HepG2 (cell line): Measurements from ENCODE around the gene MSRB3. TPM values are rescaled to one million over a fixed set of nuclear protein-coding genes. Genes with fewer than 3 reads are reported as not detected.

Source experiments
- ATAC-seq: fragments of 200-7000 bp; cut with Tn5 transposase; 3 replicates; pipeline ENCODE4 v1.9.1; 2020; ENCODE audit warnings: mild to moderate bottlenecking, moderate library complexity
- BruUV-seq: library from RNA; stranded (reverse); fragments of 400-500 nt; replicated peaks from 2 replicates; lab custom pipeline; 2021; lab: Mats Ljungman, UMichigan
- CTCF ChIA-PET: fragments of 300-600 bp; formaldehyde crosslinking; extraction: SDS; loops from one replicate; lab custom pipeline; 2021; ENCODE audit warnings: low total read pairs, inconsistent platforms, low intra/inter-chr PET ratio; lab: Yijun Ruan, JAX
- POLR2A ChIA-PET: fragments of 350-600 bp; sonication (Branson Sonifier 250); formaldehyde crosslinking; loops from one replicate; lab custom pipeline; 2020; ENCODE audit warnings: antibody characterized with exemption, inconsistent platforms; lab: Yijun Ruan, JAX
- DNase-seq: peaks from one replicate; pipeline ENCODE4 v3.0.0-alpha.2; 2015; ENCODE audit warnings: low spot score
- FAIRE-seq: peaks from 3 replicates; lab custom pipeline; 2011; peaks lifted over from hg19 to GRCh38; lab: Jason Lieb, UNC
- H2AFZ ChIP-seq: one replicate; pipeline ENCODE4 v1.6.1; 2011; ENCODE audit warnings: low read length, inconsistent platforms
- H3K27ac ChIP-seq: fragments of 300-600 bp; 3 replicates; pipeline ENCODE4 v1.8.0; 2011; ENCODE audit warnings: mixed run types, mild to moderate bottlenecking, mixed read lengths, low read length, inconsistent platforms; ENCODE audit not compliant: insufficient read depth; ENCODE audit errors: extremely low read length
- H3K27me3 ChIP-seq, 2 experiments: fragments of 200-600 bp in 1 of 2; 2 replicates in 1 of 2; 3 replicates in 1 of 2; pipeline versions ENCODE4 v1.6.0 to v1.8.0; 2011; ENCODE audit warnings: low read length in 2 of 2, mild to moderate bottlenecking in 2 of 2, moderate library complexity in 2 of 2, inconsistent platforms in 1 of 2; ENCODE audit not compliant: insufficient read depth in 2 of 2, control insufficient read depth in 1 of 2
- H3K36me3 ChIP-seq, 2 experiments: fragments of 200-600 bp in 1 of 2; replicated peaks in 1 of 2; 2 replicates in 1 of 2; 3 replicates in 1 of 2; pipeline versions ENCODE4 v1.5.1 to v1.8.0; 2011; ENCODE audit warnings: low read length in 2 of 2, inconsistent platforms in 1 of 2; ENCODE audit not compliant: insufficient read depth in 2 of 2, control insufficient read depth in 1 of 2
- H3K4me1 ChIP-seq: 2 replicates; pipeline ENCODE4 v1.5.1; 2012; ENCODE audit warnings: low read length, inconsistent platforms; ENCODE audit not compliant: insufficient read depth
- H3K4me2 ChIP-seq: 2 replicates; pipeline ENCODE4 v1.6.0; 2011; ENCODE audit warnings: low read depth, low read length, inconsistent platforms
- H3K4me3 ChIP-seq, 3 experiments: fragments of 200-600 bp in 1 of 3; sonication (generic), shearing (Covaris generic) in 1 of 3; replicated peaks in 1 of 3; 2 replicates each; pipeline ENCODE4 v1.5.1; 2011 to 2016; ENCODE audit warnings: low read length in 3 of 3, inconsistent platforms in 2 of 3, low read depth in 2 of 3, mild to moderate bottlenecking in 2 of 3, control low read depth in 1 of 3, mixed read lengths in 1 of 3; ENCODE audit not compliant: insufficient read depth in 1 of 3
- H3K79me2 ChIP-seq: one replicate; pipeline ENCODE4 v1.6.1; 2011; ENCODE audit warnings: low read length, inconsistent platforms; ENCODE audit not compliant: insufficient read depth
- H3K9ac ChIP-seq: 2 replicates; pipeline ENCODE4 v1.6.0; 2011; ENCODE audit warnings: mild to moderate bottlenecking, low read depth, low read length, inconsistent platforms; ENCODE audit not compliant: insufficient read depth
- H3K9me3 ChIP-seq: 2 replicates; pipeline ENCODE4 v1.5.1; 2012; ENCODE audit warnings: mild to moderate bottlenecking, low read length
- H4K20me1 ChIP-seq: 2 replicates; pipeline ENCODE4 v1.6.0; 2011; ENCODE audit warnings: inconsistent platforms, mild to moderate bottlenecking, low read length, moderate library complexity; ENCODE audit not compliant: insufficient read depth
- ARNT2 ChIP-seq: sonication (generic); formaldehyde crosslinking; IDR thresholded peaks from 2 replicates; pipeline ENCODE4 v1.8.0; 2022; ENCODE audit warnings: mild to moderate bottlenecking, low read depth, missing genetic modification reagents, moderate library complexity
- FOXK1 ChIP-seq: sonication (generic); formaldehyde crosslinking; IDR thresholded peaks from 2 replicates; pipeline ENCODE4 v1.4.0; 2020; ENCODE audit warnings: low read depth, missing genetic modification reagents, borderline replicate concordance
- HDAC1 ChIP-seq: sonication (generic); formaldehyde crosslinking; IDR thresholded peaks from 2 replicates; pipeline ENCODE4 v1.5.1; 2020; ENCODE audit warnings: mild to moderate bottlenecking, missing genetic modification reagents
- HNRNPK ChIP-seq: fragments of 200-400 bp; formaldehyde crosslinking; IDR thresholded peaks from 2 replicates; pipeline ENCODE4 v1.6.1; 2018; ENCODE audit warnings: low read length, low read depth, moderate library complexity, mild to moderate bottlenecking; ENCODE audit not compliant: poor library complexity, severe bottlenecking
- MAFF ChIP-seq: IDR thresholded peaks from 2 replicates; pipeline ENCODE4 v1.6.1; 2011; ENCODE audit warnings: low read depth, low read length, improper control_type of control experiment
- MEIS2 ChIP-seq: sonication (generic); formaldehyde crosslinking; IDR thresholded peaks from 2 replicates; pipeline ENCODE4 v1.9.0; 2021; ENCODE audit warnings: mild to moderate bottlenecking, missing genetic modification reagents
- ZFAT ChIP-seq: sonication (generic); formaldehyde crosslinking; conservative IDR thresholded peaks from 2 replicates; pipeline ENCODE4 v1.8.1; 2023; ENCODE audit warnings: missing genetic modification reagents, inconsistent platforms
- ZFY ChIP-seq: sonication (generic); formaldehyde crosslinking; IDR thresholded peaks from 2 replicates; pipeline ENCODE4 v1.4.0; 2020; ENCODE audit warnings: missing genetic modification reagents
- ZNF230 ChIP-seq: sonication (generic); formaldehyde crosslinking; IDR thresholded peaks from 2 replicates; pipeline ENCODE4 v1.4.0; 2020; ENCODE audit warnings: mild to moderate bottlenecking, missing genetic modification reagents
- ZNF232 ChIP-seq: sonication (generic); formaldehyde crosslinking; IDR thresholded peaks from 2 replicates; pipeline ENCODE4 v1.4.0; 2020; ENCODE audit warnings: missing genetic modification reagents, borderline replicate concordance
- WGBS: methylation state at CpG from one replicate; pipeline ENCODE4 v1.1.6; 2017; ENCODE audit warnings: low lambda C conversion rate; 5-methylcytosine and 5-hydroxymethylcytosine counted together
- in situ Hi-C: cut with HindIII; loops from 2 replicates; pipeline ENCODE4 v1.10.0; 2017; ENCODE audit warnings: low pct_unique_long_range_greater_than_20kb; ENCODE audit not compliant: extremely low pct_ligation_motif_present
- intact Hi-C: fragments of 100-400 bp; cut with micrococcal nuclease; formaldehyde crosslinking; loops from one replicate; pipeline ENCODE4 v1.10.0; 2022; ENCODE audit not compliant: unreplicated experiment
- polyA plus RNA-seq, 8 experiments: library from polyadenylated mRNA; depleted of rRNA in 3 of 8; stranded (reverse) in 7 of 8; unstranded in 1 of 8; fragments of >200 nt; fragmentation: Illumina TruSeq in 4 of 8; extraction: Trizol in 4 of 8; gene quantifications; 2 replicates each; pipeline versions ENCODE4 v1.2.1 to v1.2.3, GENCODE V29; 2011 to 2016; ENCODE audit warnings: low read depth in 4 of 8, missing spikeins in 1 of 8, mixed read lengths in 1 of 8; ENCODE audit not compliant: insufficient read depth in 1 of 8
- total RNA-seq, 5 experiments: library from RNA; depleted of rRNA; stranded (reverse); fragments of >200 nt; fragmentation: Illumina TruSeq; extraction: Trizol; gene quantifications; 2 replicates each; pipeline ENCODE4 v1.2.3, GENCODE V29; 2016; ENCODE audit warnings: low read depth in 1 of 5

MSRB3 gene
- total and polyA plus RNA-seq, 2 of the 13 experiments (the other 11 are each of a cell fraction or from before 2014, with no cell fraction given): 1.5 to 1.9 TPM

DNA sequence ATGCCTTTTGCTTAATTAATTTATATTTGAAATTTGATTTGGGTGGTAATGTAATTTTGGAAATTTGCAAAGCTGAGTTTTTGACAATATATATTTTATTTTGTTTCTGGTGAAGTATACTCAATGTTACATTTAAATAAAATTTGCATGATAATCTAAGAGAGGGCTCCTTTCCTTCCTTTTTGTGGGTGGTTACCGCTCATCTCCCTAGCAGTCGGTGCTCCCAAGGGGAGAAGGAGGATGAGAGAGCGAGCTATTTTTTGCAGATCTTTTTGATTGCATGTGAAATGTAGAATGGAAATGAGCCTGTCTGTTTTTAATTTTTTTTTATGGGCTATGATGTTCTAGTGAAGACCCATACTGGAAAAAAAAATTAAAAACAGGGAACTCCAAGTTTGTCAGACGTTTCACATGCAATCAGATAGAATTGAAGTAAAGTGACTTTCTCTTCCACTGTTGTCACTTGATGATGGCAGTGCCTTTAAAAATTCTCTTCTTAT is 39.8 kb downstream of the MSRB3 start:
- Histone ChIP-seq H4K20me1 (no peaks in the 10 kb centered on the region), H3K79me2 (no peaks in the 10 kb centered on the region), H2AFZ (no peak overlapping the region), H3K9me3 (no peaks in the 10 kb centered on the region), H3K4me3 (no peak overlapping the region), H3K9ac (no peak overlapping the region), H3K27ac (no peak overlapping the region), H3K36me3 (no peaks in the 10 kb centered on the region), H3K4me1 (peaks cover 27% of the 10 kb centered on the region), H3K4me2 (no peak overlapping the region), H3K27me3 (no peaks in the 10 kb centered on the region; a peak in 1 of 5 replicates)
- no peak for FAIRE-seq
- no peak for DNase-seq
- in situ Hi-C loops (loop anchor here (25.0 kb wide), 1 partner anchor 369 kb away; no protein-coding TSS in a partner anchor), intact Hi-C loops (no loop called here)
- ChIA-PET POLR2A (no interaction called here), CTCF (no interaction called here)
- TF ChIP-seq ARNT2 (CRISPR knock-in tag) (no peak), FOXK1 (CRISPR knock-in tag) (no peak), MEIS2 (CRISPR knock-in tag) (no peak), HNRNPK (no peak), ZFY (CRISPR knock-in tag) (no peak), HDAC1 (CRISPR knock-in tag) (no peak), ZNF230 (CRISPR knock-in tag) (no peak), ZFAT (CRISPR knock-in tag) (no peak), MAFF (no peak), ZNF232 (CRISPR knock-in tag) (no peak)
- no TSS peak for BruUV-seq
- 85% methylated on average over 4 of the region's 4 CpGs for WGBS
- ATAC-seq: no peak
